ENCODE measurements around the gene SKIC2. TPM values are rescaled to one million over a fixed set of nuclear protein-coding genes. Genes with fewer than 3 reads are reported as not detected.

Gene SKIC2
- total and polyA plus RNA-seq, 2 experiments from 2014 or later: 46.9 to 54.9 TPM

DNA sequence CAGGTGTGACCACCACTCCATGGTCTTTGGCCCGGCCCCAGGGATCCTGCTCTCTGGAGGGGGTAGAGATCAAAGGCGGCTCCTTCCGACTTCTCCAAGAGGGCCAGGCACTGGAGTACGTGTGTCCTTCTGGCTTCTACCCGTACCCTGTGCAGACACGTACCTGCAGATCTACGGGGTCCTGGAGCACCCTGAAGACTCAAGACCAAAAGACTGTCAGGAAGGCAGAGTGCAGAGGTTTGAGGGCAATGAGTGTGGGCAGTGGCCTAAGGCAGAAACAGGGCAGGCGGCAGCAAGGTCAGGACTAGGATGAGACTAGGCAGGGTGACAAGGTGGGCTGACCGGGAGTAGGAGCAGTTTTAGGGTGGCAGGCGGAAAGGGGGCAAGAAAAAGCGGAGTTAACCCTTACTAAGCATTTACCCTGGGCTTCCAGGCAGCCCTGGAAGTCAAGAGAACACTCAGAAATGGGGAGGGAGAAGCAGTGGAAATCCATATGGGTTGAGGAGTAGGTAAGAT is 12.5 kb upstream of the SKIC2 start:
- H3K36me3 ChIP-seq (ENCODE audit: low read depth): no peaks in the 10 kb centered on the region
- TF ChIP-seq EZH2phosphoT487 (IDR thresholded peaks at IDR 0.05; ENCODE audit: insufficient read depth, low read depth): no peak
- no peak for TF ChIP-seq EZH2 (IDR thresholded peaks at IDR 0.05; ENCODE audit: insufficient read depth, poor library complexity, severe bottlenecking)
- peak overlapping the region; percentile 70; the same call in 1 of the 2 replicates for H3K4me3 ChIP-seq
- no peak overlapping the region for H3K27ac ChIP-seq
- no peak for DNase-seq
- in situ Hi-C loops (cut with MboI): no loop called here
- 87% methylated on average over 11 of the region's 11 CpGs for WGBS, 2 experiments (ENCODE audit: low coverage in 1 of 2, low lambda C conversion rate in 2 of 2, missing lambda C conversion rate in 2 of 2)
- no peaks in the 10 kb centered on the region for H3K27me3 ChIP-seq (replicated peaks; ENCODE audit: insufficient read depth)
- H3K9me2 ChIP-seq (ENCODE audit: insufficient read depth): no peaks in the 10 kb centered on the region
- peak overlapping the region; percentile 81 for H3K4me2 ChIP-seq (ENCODE audit: unreplicated experiment)
- no peaks in the 10 kb centered on the region for H3K79me2 ChIP-seq (ENCODE audit: insufficient read depth)
- peak overlapping the region; percentile 64; the same call in 1 of the 2 replicates for H3K9ac ChIP-seq
- peaks cover 7% of the 10 kb centered on the region; the same call in 1 of the 2 replicates for H3F3A ChIP-seq (ENCODE audit: insufficient read depth)
- H3K4me1 ChIP-seq (ENCODE audit: insufficient read depth): peaks cover 18% of the 10 kb centered on the region
- H4K20me1 ChIP-seq (ENCODE audit: insufficient read depth): no peaks in the 10 kb centered on the region
- H2AFZ ChIP-seq: peak overlapping the region; percentile 93; the same call in 1 of the 2 replicates
- H3K9me3 ChIP-seq (ENCODE audit: low read depth): no peaks in the 10 kb centered on the region

- DNase-seq: no peak
- peaks cover 18% of the 10 kb centered on the region for H3K4me1 ChIP-seq (ENCODE audit: insufficient read depth)
- in situ Hi-C loops (cut with MboI): no loop called here
- H3K9me2 ChIP-seq (ENCODE audit: insufficient read depth): no peaks in the 10 kb centered on the region
- H3K79me2 ChIP-seq (ENCODE audit: insufficient read depth): no peaks in the 10 kb centered on the region
- WGBS, 2 experiments (ENCODE audit: low coverage in 1 of 2, low lambda C conversion rate in 2 of 2, missing lambda C conversion rate in 2 of 2): 93 to 95% methylated on average over 24 of the region's 24 CpGs
- no peaks in the 10 kb centered on the region for H3K27me3 ChIP-seq (replicated peaks; ENCODE audit: insufficient read depth)
- H3K9me3 ChIP-seq (ENCODE audit: low read depth): no peaks in the 10 kb centered on the region
- no peak overlapping the region for H2AFZ ChIP-seq
- H3K4me2 ChIP-seq (ENCODE audit: unreplicated experiment): no peak overlapping the region
- H3K9ac ChIP-seq: no peak overlapping the region
- no peaks in the 10 kb centered on the region for H4K20me1 ChIP-seq (ENCODE audit: insufficient read depth)
- H3K27ac ChIP-seq: no peak overlapping the region
- 0 out of 2 replicates have a peak, but pooled peaks cover 6% of the 10 kb centered on the region for H3K36me3 ChIP-seq (ENCODE audit: low read depth)
- H3K4me3 ChIP-seq: no peak overlapping the region
- H3F3A ChIP-seq (ENCODE audit: insufficient read depth): peaks cover 7% of the 10 kb centered on the region; the same call in 1 of the 2 replicates
- no peak for TF ChIP-seq EZH2phosphoT487 (IDR thresholded peaks at IDR 0.05; ENCODE audit: insufficient read depth, low read depth)
- no peak for TF ChIP-seq EZH2 (IDR thresholded peaks at IDR 0.05; ENCODE audit: insufficient read depth, poor library complexity, severe bottlenecking)
Measured at GRCh38 chr6:31947070-31947675, 11.8 kb upstream of the SKIC2 start.

GRCh38 chr6:31947864-31948263 is 11.1 kb upstream of the SKIC2 start:
- H3K4me1 ChIP-seq (ENCODE audit: insufficient read depth): peaks cover 18% of the 10 kb centered on the region
- H3K36me3 ChIP-seq (ENCODE audit: low read depth): 0 out of 2 replicates have a peak, but pooled peaks cover 7% of the 10 kb centered on the region
- no peaks in the 10 kb centered on the region for H3K27me3 ChIP-seq (replicated peaks; ENCODE audit: insufficient read depth)
- DNase-seq: no peak
- peaks cover 7% of the 10 kb centered on the region; the same call in 1 of the 2 replicates for H3F3A ChIP-seq (ENCODE audit: insufficient read depth)
- no peak overlapping the region for H3K9ac ChIP-seq
- no peak overlapping the region for H2AFZ ChIP-seq
- H3K9me3 ChIP-seq (ENCODE audit: low read depth): no peaks in the 10 kb centered on the region
- in situ Hi-C loops (cut with MboI): no loop called here
- no peaks in the 10 kb centered on the region for H4K20me1 ChIP-seq (ENCODE audit: insufficient read depth)
- TF ChIP-seq EZH2 (IDR thresholded peaks at IDR 0.05; ENCODE audit: insufficient read depth, poor library complexity, severe bottlenecking): no peak
- TF ChIP-seq EZH2phosphoT487 (IDR thresholded peaks at IDR 0.05; ENCODE audit: insufficient read depth, low read depth): no peak
- H3K4me3 ChIP-seq: no peak overlapping the region
- H3K27ac ChIP-seq: no peak overlapping the region
- no peaks in the 10 kb centered on the region for H3K79me2 ChIP-seq (ENCODE audit: insufficient read depth)
- H3K9me2 ChIP-seq (ENCODE audit: insufficient read depth): no peaks in the 10 kb centered on the region
- 92 to 99% methylated on average over 4 of the region's 4 CpGs for WGBS, 2 experiments (ENCODE audit: low coverage in 1 of 2, low lambda C conversion rate in 2 of 2, missing lambda C conversion rate in 2 of 2)
- H3K4me2 ChIP-seq (ENCODE audit: unreplicated experiment): no peak overlapping the region

- Histone ChIP-seq H3K27me3 (replicated peaks; ENCODE audit: insufficient read depth) (no peaks in the 10 kb centered on the region), H3K4me2 (ENCODE audit: unreplicated experiment) (no peak overlapping the region), H3K4me3 (no peak overlapping the region), H3K9me2 (ENCODE audit: insufficient read depth) (no peaks in the 10 kb centered on the region), H3K36me3 (ENCODE audit: low read depth) (peaks cover 10% of the 10 kb centered on the region; the same call in 1 of the 2 replicates), H3K27ac (no peak overlapping the region), H3K79me2 (ENCODE audit: insufficient read depth) (no peaks in the 10 kb centered on the region), H3K9ac (no peak overlapping the region), H4K20me1 (ENCODE audit: insufficient read depth) (no peaks in the 10 kb centered on the region), H3F3A (ENCODE audit: insufficient read depth) (peaks cover 9% of the 10 kb centered on the region; the same call in 1 of the 2 replicates), H2AFZ (no peak overlapping the region), H3K9me3 (ENCODE audit: low read depth) (no peaks in the 10 kb centered on the region), H3K4me1 (ENCODE audit: insufficient read depth) (peaks cover 18% of the 10 kb centered on the region)
- TF ChIP-seq EZH2 (IDR thresholded peaks at IDR 0.05; ENCODE audit: insufficient read depth, poor library complexity, severe bottlenecking) (no peak), EZH2phosphoT487 (IDR thresholded peaks at IDR 0.05; ENCODE audit: insufficient read depth, low read depth) (no peak)
- no peak for DNase-seq
- in situ Hi-C loops (cut with MboI): no loop called here
- 71 to 74% methylated on average over 5 of the region's 5 CpGs for WGBS, 2 experiments (ENCODE audit: low coverage in 1 of 2, low lambda C conversion rate in 2 of 2, missing lambda C conversion rate in 2 of 2)
Measured at GRCh38 chr6:31948306-31948705, 10.7 kb upstream of the SKIC2 start.

Measured in GM23248 (cell line).